Caco-2 (cell line): ENCODE data around the gene ZNF764. TPM values are rescaled to one million over a fixed set of nuclear protein-coding genes. Genes with fewer than 3 reads are reported as not detected.
A peak's percentile ranks its signal among the peaks of the same experiment; 100 is the strongest.

ENCODE experiments used
- BruUV-seq: library from RNA; stranded (reverse); fragments of 400-500 nt; replicated peaks from 2 replicates; lab custom pipeline; 2021; lab: Mats Ljungman, UMichigan
- CTCF ChIA-PET: fragments of 300-600 bp; sonication (Branson Sonifier 250); formaldehyde crosslinking; loops from one replicate; lab custom pipeline; 2022; ENCODE audit warnings: antibody characterized with exemption; lab: Charles Lee
- POLR2A ChIA-PET: fragments of 300-600 bp; sonication (Branson Sonifier 250); formaldehyde crosslinking; loops from one replicate; lab custom pipeline; 2022; ENCODE audit warnings: antibody characterized with exemption; lab: Charles Lee
- DNase-seq, 2 experiments: peaks; one replicate each; pipeline versions ENCODE4 v3.0.0 to v3.0.0-alpha.2; 2020 to 2022
- H3K27me3 ChIP-seq: replicated peaks from 2 replicates; pipeline ENCODE4 v1.6.0; 2011; ENCODE audit warnings: low read length; ENCODE audit not compliant: control insufficient read depth, insufficient read depth
- H3K36me3 ChIP-seq: 2 replicates; pipeline ENCODE4 v1.5.1; 2011; ENCODE audit warnings: low read length; ENCODE audit not compliant: control insufficient read depth, insufficient read depth
- H3K4me1 ChIP-seq: fragments of 250-450 bp; sonication (Bioruptor Pico); 2 replicates; pipeline ENCODE4 v1.5.1; 2020; ENCODE audit warnings: mild to moderate bottlenecking
- H3K4me3 ChIP-seq: 2 replicates; pipeline ENCODE4 v1.5.1; 2011; ENCODE audit warnings: low read depth, mild to moderate bottlenecking, control low read depth, low read length
- H3K9me3 ChIP-seq: fragments of 250-450 bp; sonication (Bioruptor Pico); 2 replicates; pipeline ENCODE4 v1.5.1; 2020; ENCODE audit warnings: mild to moderate bottlenecking, moderate library complexity
- H3K27ac Mint-ChIP-seq: one replicate; pipeline ENCODE4 v1.8.0; 2022; ENCODE audit warnings: mixed read lengths; ENCODE audit not compliant: unreplicated experiment
- H3K27me3 Mint-ChIP-seq: one replicate; pipeline ENCODE4 v1.8.0; 2022; ENCODE audit warnings: mixed read lengths; ENCODE audit not compliant: insufficient read depth, unreplicated experiment
- H3K36me3 Mint-ChIP-seq: one replicate; pipeline ENCODE4 v1.8.0; 2022; ENCODE audit warnings: mild to moderate bottlenecking, mixed read lengths; ENCODE audit not compliant: insufficient read depth, unreplicated experiment
- H3K4me1 Mint-ChIP-seq: one replicate; pipeline ENCODE4 v1.8.0; 2022; ENCODE audit warnings: low read depth, mixed read lengths; ENCODE audit not compliant: unreplicated experiment
- H3K4me3 Mint-ChIP-seq: one replicate; pipeline ENCODE4 v1.8.0; 2022; ENCODE audit warnings: mild to moderate bottlenecking, moderate library complexity, mixed read lengths; ENCODE audit not compliant: unreplicated experiment
- H3K9me3 Mint-ChIP-seq: one replicate; pipeline ENCODE4 v1.8.0; 2022; ENCODE audit warnings: mixed read lengths; ENCODE audit not compliant: unreplicated experiment
- CTCF ChIP-seq, 2 experiments: fragments of 200-600 bp in 1 of 2; IDR thresholded peaks; 1 replicate in 1 of 2; 2 replicates in 1 of 2; pipeline versions ENCODE4 v1.5.1 to v1.8.0; 2011 to 2022; ENCODE audit warnings: antibody characterized with exemption in 1 of 2, control low read depth in 1 of 2, inconsistent platforms in 1 of 2, low read depth in 1 of 2, low read length in 1 of 2, mild to moderate bottlenecking in 1 of 2, moderate library complexity in 1 of 2; ENCODE audit not compliant: insufficient read depth in 1 of 2, severe bottlenecking in 1 of 2, unreplicated experiment in 1 of 2
- intact Hi-C: fragments of 100-400 bp; cut with micrococcal nuclease; formaldehyde crosslinking; loops from one replicate; pipeline ENCODE4 v1.10.0; 2022; ENCODE audit not compliant: unreplicated experiment
- total RNA-seq: library from RNA; stranded (reverse); gene quantifications from 2 replicates; pipeline ENCODE4 v1.2.3, GENCODE V29; 2022

Gene ZNF764
- total RNA-seq, 1 experiment from 2014 or later = 8.5 TPM

GRCh38 chr16:30527635-30528178 lies 30.5 kb downstream of the ZNF764 start:
- TSS peak; percentile 87 for BruUV-seq
- intact Hi-C loops = loop anchor here (1.0 to 10.0 kb wide), 4 partner anchors 41 to 170 kb away; partner anchors contain the start of genes DCTPP1, FBRS, PRR14 and SRCAP
- peaks cover 18% of the 10 kb centered on the region for H3K4me1 ChIP-seq

GRCh38 chr16:30526823-30527634 lies 31.1 kb downstream of the ZNF764 start:
- peak overlapping the region; percentile 82 for H3K4me3 Mint-ChIP-seq
- no peaks in the 10 kb centered on the region for H3K27me3 Mint-ChIP-seq
- Histone ChIP-seq H3K9me3 (no peaks in the 10 kb centered on the region), H3K4me1 (peaks cover 25% of the 10 kb centered on the region), H3K36me3 (no peaks in the 10 kb centered on the region; the same call in 1 of the 2 replicates), H3K27me3 (no peaks in the 10 kb centered on the region), H3K4me3 (peak overlapping the region; percentile 69)
- POLR2A ChIA-PET = interaction anchor here (0.5 to 1.0 kb wide), 7 partner anchors 9 to 109 kb away, joined by 3 to 13 read pairs (median 7); partner anchors contain the start of genes DCTPP1, ZNF689 and ZNF764
- H3K27ac Mint-ChIP-seq = peak overlapping the region; percentile 75
- no peaks in the 10 kb centered on the region for H3K9me3 Mint-ChIP-seq
- DNase-seq = peak; percentile 97 to 98
- CTCF ChIA-PET = interaction anchor here (0.6 to 1.3 kb wide), 5 partner anchors 9 to 388 kb away, joined by 3 to 15 read pairs (median 6); partner anchors contain the start of genes DCTPP1 and ZNF764
- peaks cover 12% of the 10 kb centered on the region for H3K4me1 Mint-ChIP-seq
- no TSS peak for BruUV-seq
- TF ChIP-seq CTCF (IDR thresholded peaks at IDR 0.05; ENCODE audit: insufficient read depth in 1 of 2, low read depth in 1 of 2, low read length in 1 of 2, severe bottlenecking in 1 of 2, unreplicated experiment in 1 of 2) = peak; percentile 36 to 43
- intact Hi-C loops = loop anchor here (1.0 to 10.0 kb wide), 4 partner anchors 41 to 170 kb away; partner anchors contain the start of genes DCTPP1, FBRS, PRR14 and SRCAP
- peaks cover 23% of the 10 kb centered on the region for H3K36me3 Mint-ChIP-seq

More at GRCh38 chr16:30527635-30528178, 30.5 kb downstream of the ZNF764 start:
- POLR2A ChIA-PET = interaction anchor here (0.5 to 1.0 kb wide), 5 partner anchors 8 to 98 kb away, joined by 3 to 13 read pairs (median 7); partner anchors contain the start of genes DCTPP1, ZNF689 and ZNF764
- Mint-ChIP-seq H3K27ac (peak overlapping the region; percentile 75), H3K4me3 (peak overlapping the region; percentile 82), H3K27me3 (no peaks in the 10 kb centered on the region), H3K4me1 (peaks cover 6% of the 10 kb centered on the region), H3K36me3 (peaks cover 23% of the 10 kb centered on the region), H3K9me3 (no peaks in the 10 kb centered on the region)
- Histone ChIP-seq H3K36me3 (no peaks in the 10 kb centered on the region; the same call in 1 of the 2 replicates), H3K27me3 (no peaks in the 10 kb centered on the region), H3K9me3 (no peaks in the 10 kb centered on the region), H3K4me3 (peak overlapping the region; percentile 26)
- peak in 1 of 2 experiments; percentile 59 for DNase-seq
- TF ChIP-seq CTCF (IDR thresholded peaks at IDR 0.05; ENCODE audit: insufficient read depth in 1 of 2, low read depth in 1 of 2, low read length in 1 of 2, severe bottlenecking in 1 of 2, unreplicated experiment in 1 of 2) = peak in 1 of 2 experiments; percentile 1
- CTCF ChIA-PET = interaction anchor here (0.9 to 1.3 kb wide), 5 partner anchors 8 to 118 kb away, joined by 3 to 15 read pairs (median 6); partner anchors contain the start of genes DCTPP1 and ZNF764
